Esophagus (tissue), 2 donors: ENCODE results near the gene MFSD6. TPM values are rescaled to one million over a fixed set of nuclear protein-coding genes. Genes with fewer than 3 reads are reported as not detected.
"Not testable (repeated sequence)": the region's sequence is repeated elsewhere in the genome, so short reads cannot be mapped to it uniquely, and the experiment has no call there.

Experiments
- H3K27ac ChIP-seq, 2 donors: one replicate each; pipeline ENCODE4 v1.5.1; 2013; ENCODE audit warnings: low read depth in 2 of 2, mild to moderate bottlenecking in 2 of 2, inconsistent platforms in 1 of 2, low read length in 1 of 2, moderate library complexity in 1 of 2
- H3K27me3 ChIP-seq, 2 donors: one replicate each; pipeline ENCODE4 v1.6.1; 2013; ENCODE audit warnings: low read length in 2 of 2, control low read depth in 1 of 2, mild to moderate bottlenecking in 1 of 2; ENCODE audit not compliant: insufficient read depth in 2 of 2, control insufficient read depth in 1 of 2
- H3K36me3 ChIP-seq, 2 donors: one replicate each; pipeline ENCODE4 v1.6.1; 2013; ENCODE audit warnings: low read length in 1 of 2; ENCODE audit not compliant: control insufficient read depth in 2 of 2, insufficient read depth in 2 of 2
- H3K4me1 ChIP-seq, 2 donors: one replicate each; pipeline ENCODE4 v1.6.1; 2013; ENCODE audit warnings: low read length in 1 of 2; ENCODE audit not compliant: control insufficient read depth in 2 of 2, insufficient read depth in 2 of 2
- H3K4me3 ChIP-seq, 2 donors: one replicate each; pipeline ENCODE4 v1.5.1; 2013; ENCODE audit warnings: low read length in 2 of 2, mild to moderate bottlenecking in 2 of 2, low read depth in 1 of 2, moderate library complexity in 1 of 2
- H3K9me3 ChIP-seq, 2 donors: one replicate each; pipeline ENCODE4 v1.6.1; 2013; ENCODE audit warnings: mild to moderate bottlenecking in 2 of 2, low read depth in 1 of 2, low read length in 1 of 2, moderate library complexity in 1 of 2; ENCODE audit not compliant: control insufficient read depth in 2 of 2, insufficient read depth in 1 of 2
- WGBS, 2 donors: extraction: QIAGEN DNeasy Blood & Tissue Kit; methylation state at CpG; one replicate each; pipeline ENCODE4 v1.1.7; 2013; 5-methylcytosine and 5-hydroxymethylcytosine counted together
- polyA plus RNA-seq, 2 donors: library from polyadenylated mRNA; stranded (reverse); fragments of 200-250 nt; gene quantifications; one replicate each; pipeline ENCODE4 v1.2.3, GENCODE V29; 2013
- donor health status: healthy with polysubstance abuse.
- donor health status: Bipolar disorder and iron deficiency.

MFSD6 gene
- polyA plus RNA-seq, 2 donors: 25.2 to 30.5 TPM

GRCh38 chr2:190488516-190489233 lies 80.5 kb downstream of the MFSD6 start:
- Histone ChIP-seq H3K36me3 (peaks cover 4 to 5% of the 10 kb centered on the region in 2 donors), H3K4me1 (no peaks in the 10 kb centered on the region), H3K27ac (no peak overlapping the region), H3K9me3 (no peaks in the 10 kb centered on the region), H3K4me3 (no peak overlapping the region), H3K27me3 (no peaks in the 10 kb centered on the region)
- 94 to 95% methylated on average over 6 of the region's 6 CpGs for WGBS, 2 donors

GRCh38 chr2:190489475-190489874 lies 81.3 kb downstream of the MFSD6 start:
- no peak overlapping the region for H3K27ac ChIP-seq
- WGBS, 2 donors: 91 to 95% methylated on average over 4 of the region's 4 CpGs
- H3K4me3 ChIP-seq: no peak overlapping the region
- no peaks in the 10 kb centered on the region for H3K9me3 ChIP-seq
- no peaks in the 10 kb centered on the region for H3K27me3 ChIP-seq
- no peaks in the 10 kb centered on the region for H3K4me1 ChIP-seq
- peaks cover 4 to 5% of the 10 kb centered on the region in 2 donors for H3K36me3 ChIP-seq

GRCh38 chr2:190490502-190490901 lies 82.3 kb downstream of the MFSD6 start:
- peaks cover 4 to 5% of the 10 kb centered on the region in 2 donors for H3K36me3 ChIP-seq

GRCh38 chr2:190493095-190493494 lies 84.9 kb downstream of the MFSD6 start:
- peaks cover 4 to 5% of the 10 kb centered on the region in 2 donors for H3K36me3 ChIP-seq
- H3K27ac ChIP-seq: no peak overlapping the region
- WGBS, 2 donors: 91 to 96% methylated on average over 2 of the region's 2 CpGs
- no peak overlapping the region for H3K4me3 ChIP-seq
- H3K4me1 ChIP-seq: no peaks in the 10 kb centered on the region
- H3K27me3 ChIP-seq: no peaks in the 10 kb centered on the region
- H3K9me3 ChIP-seq: no peaks in the 10 kb centered on the region

More at GRCh38 chr2:190490502-190490901, 82.3 kb downstream of the MFSD6 start:
- 84 to 97% methylated on average over 3 of the region's 3 CpGs for WGBS, 2 donors
- no peaks in the 10 kb centered on the region for H3K4me1 ChIP-seq
- H3K27me3 ChIP-seq: no peaks in the 10 kb centered on the region
- H3K27ac ChIP-seq: no peak overlapping the region
- H3K4me3 ChIP-seq: no peak overlapping the region
- no peaks in the 10 kb centered on the region for H3K9me3 ChIP-seq

- not testable (repeated sequence) for H3K9me3 ChIP-seq, H3K4me1 ChIP-seq, H3K4me3 ChIP-seq, H3K36me3 ChIP-seq, H3K27me3 ChIP-seq, H3K27ac ChIP-seq
- 82 to 84% methylated on average over 3 of the region's 3 CpGs for WGBS, 2 donors
These were observed 86.6 kb downstream of the MFSD6 start for GRCh38 chr2:190494600-190495227.

GRCh38 chr2:190497428-190497827 lies 89.3 kb downstream of the MFSD6 start:
- H3K27me3 ChIP-seq: no peaks in the 10 kb centered on the region
- peaks cover 5 to 8% of the 10 kb centered on the region in 2 donors for H3K36me3 ChIP-seq
- no peak overlapping the region for H3K27ac ChIP-seq
- WGBS, 2 donors: 61 to 68% methylated on average over 4 of the region's 4 CpGs
- no peak overlapping the region for H3K4me3 ChIP-seq
- no peaks in the 10 kb centered on the region for H3K9me3 ChIP-seq
- peaks cover 0 to 2% of the 10 kb centered on the region in 2 donors for H3K4me1 ChIP-seq

GRCh38 chr2:190499273-190499672 lies 91.1 kb downstream of the MFSD6 start:
- Histone ChIP-seq H3K36me3 (peaks cover 9 to 16% of the 10 kb centered on the region in 2 donors), H3K9me3 (no peaks in the 10 kb centered on the region), H3K4me1 (peaks cover 0 to 2% of the 10 kb centered on the region in 2 donors), H3K27me3 (no peaks in the 10 kb centered on the region), H3K4me3 (no peak overlapping the region), H3K27ac (no peak overlapping the region)
- 95 to 97% methylated on average over 1 of the region's 1 CpG for WGBS, 2 donors

- no peak overlapping the region for H3K4me3 ChIP-seq
- peaks cover 9 to 16% of the 10 kb centered on the region in 2 donors for H3K36me3 ChIP-seq
- no peaks in the 10 kb centered on the region for H3K9me3 ChIP-seq
- 74 to 81% methylated on average over 7 of the region's 7 CpGs for WGBS, 2 donors
- H3K27me3 ChIP-seq: no peaks in the 10 kb centered on the region
- peaks cover 0 to 2% of the 10 kb centered on the region in 2 donors for H3K4me1 ChIP-seq
- H3K27ac ChIP-seq: no peak overlapping the region
These were observed 91.9 kb downstream of the MFSD6 start for GRCh38 chr2:190500054-190500502.

- no peaks in the 10 kb centered on the region for H3K9me3 ChIP-seq
- H3K27ac ChIP-seq: no peak overlapping the region
- H3K36me3 ChIP-seq: peaks cover 9 to 16% of the 10 kb centered on the region in 2 donors
- peaks cover 0 to 2% of the 10 kb centered on the region in 2 donors for H3K4me1 ChIP-seq
- 71 to 78% methylated on average over 5 of the region's 5 CpGs for WGBS, 2 donors
- H3K27me3 ChIP-seq: no peaks in the 10 kb centered on the region
- no peak overlapping the region for H3K4me3 ChIP-seq
These were observed 93.1 kb downstream of the MFSD6 start for GRCh38 chr2:190501231-190501630.
